OCI-M1 (cell line): Measurements from ENCODE around the gene EHD1.

Source experiments
- DNase-seq: peaks from one replicate; lab custom pipeline; 2025; lab: John Stamatoyannopoulos, UW

Gene EHD1

DNA sequence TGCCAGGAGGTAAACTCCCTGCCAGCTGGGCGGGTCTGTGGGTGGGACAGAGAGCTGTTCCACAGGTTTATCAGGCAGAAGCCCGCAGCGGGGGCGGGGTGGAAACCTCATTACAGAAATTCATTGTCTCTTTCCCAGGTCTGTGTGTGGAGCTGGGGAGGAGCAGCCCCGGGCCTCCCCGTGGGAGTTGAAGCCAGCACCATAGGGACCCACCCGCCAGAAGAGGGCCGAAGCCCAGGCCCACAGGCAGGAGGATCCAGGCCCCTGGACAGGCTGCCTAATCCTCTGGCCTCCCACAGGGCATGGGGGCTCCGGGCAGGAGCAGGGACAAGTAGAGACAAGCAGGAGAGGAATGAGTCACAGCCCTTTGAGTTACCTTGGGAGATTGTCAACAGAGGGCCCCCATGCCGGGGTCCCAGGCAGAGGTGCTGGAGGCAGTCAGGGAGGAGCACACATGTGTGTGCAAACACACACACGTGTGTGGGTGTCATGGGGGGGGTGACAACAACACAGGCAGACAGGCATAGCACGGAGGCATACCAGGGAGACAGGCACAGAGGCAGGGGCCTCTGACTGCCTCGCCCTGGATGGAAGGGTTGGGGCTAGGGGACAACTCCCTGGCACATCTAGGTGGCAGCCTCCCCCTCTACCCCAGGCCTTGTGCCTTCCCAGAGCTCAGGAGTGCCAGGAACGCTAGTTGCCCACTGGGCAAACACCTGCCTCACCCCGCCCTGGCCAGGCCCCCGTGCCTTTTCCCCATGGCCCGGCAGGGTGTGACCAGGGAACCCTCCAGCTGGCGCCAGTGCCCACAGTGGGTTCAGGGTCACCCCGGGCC is 35.4 kb downstream of the EHD1 start:
- no peak for DNase-seq

DNA sequence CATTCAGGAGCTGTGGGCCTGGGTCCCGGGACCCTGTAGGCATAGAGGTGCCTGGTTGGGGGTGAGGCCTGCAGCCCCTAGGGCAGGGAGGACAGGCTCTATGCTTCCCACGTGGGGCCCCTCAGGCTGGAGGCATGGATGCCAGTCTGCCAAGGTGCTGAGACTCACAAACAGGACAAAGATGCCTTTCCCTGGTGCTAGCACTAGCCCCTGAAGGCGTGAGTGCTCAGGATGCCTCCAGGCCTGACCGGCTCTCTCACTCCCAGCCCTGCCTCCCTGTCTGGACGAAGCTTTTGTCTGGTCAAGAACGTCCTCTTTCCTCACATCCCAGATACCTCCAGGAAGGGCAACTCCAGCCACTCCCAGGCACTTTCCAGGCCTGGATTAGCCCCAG is 36.1 kb downstream of the EHD1 start:
- DNase-seq: no peak

DNA sequence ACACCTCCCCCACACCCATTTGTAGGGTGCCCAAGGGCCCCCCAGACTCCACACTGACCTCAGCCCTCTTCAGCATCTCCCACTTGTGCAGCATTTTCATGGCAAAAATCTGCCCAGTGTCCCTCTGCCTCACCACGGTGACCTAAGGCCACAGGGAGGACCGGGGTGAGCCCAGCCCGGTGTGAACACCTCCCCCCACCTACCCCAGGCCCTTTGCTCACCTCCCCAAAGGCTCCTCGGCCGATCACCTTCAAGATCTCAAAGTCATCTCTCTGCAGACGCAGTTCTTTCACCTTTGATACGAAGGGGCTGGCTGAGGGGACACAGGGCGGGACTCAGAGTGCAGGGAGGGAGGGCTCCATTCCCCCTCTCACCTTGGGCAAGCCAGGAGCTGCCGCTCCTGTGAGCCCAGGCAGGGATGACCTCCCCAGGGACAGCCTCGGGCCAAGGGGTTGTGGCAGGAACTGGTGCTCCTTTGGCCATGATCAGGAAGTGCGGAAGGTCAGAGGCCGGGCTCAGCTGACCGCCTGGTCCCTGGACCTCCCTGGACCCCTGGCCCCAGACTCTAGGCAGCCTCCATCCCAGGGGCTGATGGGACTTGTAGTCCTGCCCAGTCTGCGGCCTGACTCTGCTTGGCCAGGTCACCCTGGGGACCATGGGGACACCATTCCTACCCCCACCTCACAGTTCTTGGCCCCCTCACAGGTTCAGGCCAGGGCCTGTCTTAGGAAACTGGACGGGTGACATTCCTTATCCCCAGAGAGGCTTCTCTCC is 36.6 kb downstream of the EHD1 start:
- no peak for DNase-seq

DNA sequence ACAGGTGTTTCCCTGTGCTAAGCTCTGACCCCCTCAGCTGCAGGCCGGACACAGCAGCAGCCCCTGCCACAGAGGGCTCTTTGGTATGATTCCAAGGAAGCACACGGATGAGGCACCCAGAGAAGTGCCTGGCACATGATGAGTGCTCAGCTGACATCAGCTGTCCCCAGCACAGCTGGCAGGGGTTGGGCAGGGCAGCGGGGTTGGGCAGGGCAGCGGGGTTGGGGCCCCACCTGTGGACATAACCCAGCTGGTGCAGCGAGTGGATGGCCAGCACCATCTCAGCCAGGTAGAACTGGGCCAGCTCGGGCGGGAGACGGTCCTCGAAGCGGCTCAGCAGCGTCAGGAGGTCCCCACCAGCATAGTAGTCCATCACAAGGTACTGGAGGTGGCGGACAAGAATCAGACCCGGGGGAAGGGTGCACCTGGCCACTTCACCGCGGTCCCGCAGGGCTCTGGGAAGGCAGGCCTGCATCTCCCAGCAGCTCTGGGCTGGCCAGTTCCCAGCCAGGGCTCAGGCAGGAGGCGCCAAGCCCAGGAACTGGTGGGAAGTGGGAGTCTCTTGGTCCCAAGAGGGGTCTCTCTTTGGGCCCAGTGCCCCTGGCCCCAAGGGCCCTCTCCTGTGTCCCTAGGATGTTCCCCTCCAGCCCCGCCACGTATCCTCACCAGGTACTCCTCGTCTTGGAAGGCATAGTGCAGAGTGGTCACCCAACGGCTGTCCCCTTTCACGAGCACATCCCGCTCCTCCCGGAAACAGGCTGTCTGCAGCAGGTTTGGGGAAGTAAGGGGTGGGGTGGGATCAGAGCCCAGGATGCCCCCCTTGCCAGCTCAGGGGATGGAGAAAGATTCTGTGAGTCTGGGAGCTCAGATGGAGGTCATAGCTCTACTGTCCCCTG is 38.3 kb downstream of the EHD1 start:
- DNase-seq: no peak

DNA sequence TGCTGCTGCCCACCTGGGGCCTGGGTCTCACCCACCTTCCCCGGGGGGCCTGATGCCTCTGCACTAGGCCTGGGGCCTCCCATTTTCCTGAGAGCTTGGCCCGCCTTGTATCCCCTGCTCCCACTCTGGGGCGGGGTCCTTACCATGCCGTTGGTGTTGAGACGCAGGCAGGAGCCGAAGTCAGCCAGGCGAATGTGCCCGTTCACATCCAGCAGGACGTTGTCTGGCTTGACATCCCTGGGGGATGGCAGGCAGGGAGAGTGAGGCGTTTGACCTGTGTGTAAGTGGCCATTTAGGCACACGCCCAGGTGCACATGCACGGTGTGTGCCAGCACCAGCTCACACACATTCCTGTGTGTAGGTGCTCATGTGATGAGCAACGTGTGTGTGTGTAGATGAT is 39.1 kb downstream of the EHD1 start:
- DNase-seq: no peak

DNA sequence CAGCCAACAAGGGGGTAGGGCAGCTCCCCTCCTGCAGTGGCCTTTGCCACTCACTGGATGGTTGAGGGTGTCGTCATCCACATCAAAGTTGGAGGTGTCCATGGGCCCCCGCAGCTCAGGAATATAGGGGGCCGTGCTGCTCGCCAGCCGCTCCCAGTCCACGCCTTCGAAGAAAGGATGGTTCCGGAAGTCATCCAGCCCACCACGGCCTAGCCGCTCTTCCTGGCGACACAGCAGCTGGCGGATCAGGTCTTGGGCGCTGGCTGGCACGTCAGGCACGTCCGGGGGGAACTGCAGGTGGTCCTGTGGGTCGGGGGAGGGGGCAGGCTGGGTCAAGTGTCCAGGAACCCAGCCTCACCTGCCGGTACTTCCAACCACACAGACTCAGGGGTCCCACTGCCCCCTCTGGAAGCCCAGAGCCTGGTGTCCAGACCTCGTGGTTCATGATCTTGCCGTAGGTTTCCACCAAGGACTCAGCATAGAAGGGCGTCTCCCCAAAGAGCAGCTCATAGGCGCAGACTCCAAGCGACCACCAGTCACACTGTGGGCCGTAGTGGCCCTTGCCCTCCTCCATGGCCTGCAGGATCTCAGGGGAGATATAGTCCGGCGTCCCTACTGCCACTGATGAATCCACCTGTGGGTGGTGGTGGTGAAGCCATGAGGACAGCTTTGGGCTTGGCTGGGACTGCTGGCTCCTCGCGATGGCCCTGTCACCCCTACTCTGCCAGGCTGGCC is 39.7 kb downstream of the EHD1 start:
- DNase-seq: no peak

DNA sequence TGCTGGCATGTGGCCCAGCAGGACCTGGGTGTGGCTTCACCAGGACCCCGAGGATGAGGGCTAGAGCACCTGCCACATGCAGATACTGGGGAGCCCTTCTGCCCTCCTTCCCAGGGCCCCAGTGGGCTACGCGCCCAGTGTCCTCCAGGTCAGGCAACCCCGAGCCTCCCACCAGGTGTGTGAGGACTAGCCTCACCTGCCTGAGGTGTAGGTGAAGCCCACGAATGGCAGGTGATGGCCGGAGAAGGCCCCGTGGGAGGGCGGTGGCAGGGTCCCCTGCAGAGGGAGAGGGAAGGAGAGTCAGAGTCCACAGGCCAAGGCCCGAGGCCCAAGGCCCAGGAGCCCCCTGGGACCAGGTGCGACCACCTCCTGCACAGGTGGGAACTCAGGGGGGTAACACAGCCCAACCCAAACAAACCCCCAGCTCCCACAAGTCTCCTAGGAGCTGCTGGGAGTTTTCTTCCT is 40.5 kb downstream of the EHD1 start:
- DNase-seq: no peak

DNA sequence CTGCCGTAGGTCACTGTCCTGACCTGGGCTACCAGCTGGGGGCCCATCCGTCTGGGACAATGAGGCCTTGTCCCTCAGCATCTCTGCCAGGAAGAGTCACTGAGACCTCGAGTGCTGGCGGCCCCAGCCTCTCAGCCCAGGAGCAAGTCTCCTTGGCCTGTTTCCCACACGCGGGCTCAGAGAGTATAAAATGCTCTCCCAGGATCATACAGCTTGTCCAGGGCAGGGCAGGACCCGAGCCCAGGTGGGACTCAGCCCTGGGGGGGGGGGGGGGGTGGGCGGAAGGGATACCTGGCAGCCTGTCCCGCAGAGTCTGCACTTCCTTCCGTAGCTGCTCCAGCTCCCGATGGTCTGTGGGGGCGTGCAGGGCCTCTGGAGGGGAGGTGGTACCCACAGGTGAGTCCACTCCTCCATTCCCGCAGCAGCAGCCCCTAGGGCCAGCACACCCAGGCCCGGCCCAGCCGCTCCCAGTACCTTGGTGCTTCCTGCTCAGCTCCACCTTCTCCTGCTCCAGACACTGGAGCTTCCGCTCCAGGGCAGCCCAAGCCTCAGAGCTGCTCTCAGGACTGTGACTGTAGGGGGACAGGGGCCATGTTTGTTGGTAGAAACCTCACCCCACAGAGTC is 41.9 kb downstream of the EHD1 start:
- no peak for DNase-seq

DNA sequence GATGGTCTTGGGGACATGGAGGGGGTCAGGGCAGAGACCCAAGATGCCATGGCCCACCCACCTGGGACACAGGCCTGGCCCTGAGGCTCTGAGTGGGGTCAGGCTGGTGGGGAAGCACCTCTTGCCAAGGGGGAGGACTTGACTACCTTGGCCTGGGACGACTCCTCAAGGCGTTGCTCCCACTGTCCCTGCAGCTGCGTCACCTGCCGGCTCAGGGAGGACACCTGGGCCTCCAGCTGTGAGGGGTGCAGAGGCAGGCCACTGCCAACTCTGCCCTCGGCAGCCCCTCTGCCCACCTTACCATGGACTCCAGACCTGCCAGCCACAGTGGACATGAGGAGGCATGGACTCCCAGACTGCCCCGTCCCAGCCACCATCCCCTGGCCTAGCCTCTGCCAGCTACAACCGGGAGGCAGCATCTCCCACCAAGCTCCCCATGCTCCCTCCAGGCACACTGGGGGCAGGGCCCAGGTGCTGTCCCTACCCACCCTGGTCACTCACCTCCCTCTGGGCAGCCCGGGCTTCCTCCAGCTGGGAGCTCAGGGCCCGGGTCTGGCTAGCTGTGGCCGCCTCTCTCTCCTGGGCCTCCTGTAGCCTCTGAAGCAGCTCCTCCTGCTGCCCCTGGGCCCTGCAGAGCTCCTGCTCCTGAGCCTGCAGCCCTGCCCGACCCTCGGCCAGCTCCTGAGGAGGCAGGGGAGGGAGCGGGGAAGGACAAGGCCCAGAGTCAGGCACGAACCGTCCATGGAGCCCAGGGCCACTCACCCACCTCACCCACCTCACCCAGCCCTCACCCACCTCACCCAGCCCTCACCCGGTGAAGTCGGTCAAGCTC is 42.6 kb downstream of the EHD1 start:
- DNase-seq: no peak

DNA sequence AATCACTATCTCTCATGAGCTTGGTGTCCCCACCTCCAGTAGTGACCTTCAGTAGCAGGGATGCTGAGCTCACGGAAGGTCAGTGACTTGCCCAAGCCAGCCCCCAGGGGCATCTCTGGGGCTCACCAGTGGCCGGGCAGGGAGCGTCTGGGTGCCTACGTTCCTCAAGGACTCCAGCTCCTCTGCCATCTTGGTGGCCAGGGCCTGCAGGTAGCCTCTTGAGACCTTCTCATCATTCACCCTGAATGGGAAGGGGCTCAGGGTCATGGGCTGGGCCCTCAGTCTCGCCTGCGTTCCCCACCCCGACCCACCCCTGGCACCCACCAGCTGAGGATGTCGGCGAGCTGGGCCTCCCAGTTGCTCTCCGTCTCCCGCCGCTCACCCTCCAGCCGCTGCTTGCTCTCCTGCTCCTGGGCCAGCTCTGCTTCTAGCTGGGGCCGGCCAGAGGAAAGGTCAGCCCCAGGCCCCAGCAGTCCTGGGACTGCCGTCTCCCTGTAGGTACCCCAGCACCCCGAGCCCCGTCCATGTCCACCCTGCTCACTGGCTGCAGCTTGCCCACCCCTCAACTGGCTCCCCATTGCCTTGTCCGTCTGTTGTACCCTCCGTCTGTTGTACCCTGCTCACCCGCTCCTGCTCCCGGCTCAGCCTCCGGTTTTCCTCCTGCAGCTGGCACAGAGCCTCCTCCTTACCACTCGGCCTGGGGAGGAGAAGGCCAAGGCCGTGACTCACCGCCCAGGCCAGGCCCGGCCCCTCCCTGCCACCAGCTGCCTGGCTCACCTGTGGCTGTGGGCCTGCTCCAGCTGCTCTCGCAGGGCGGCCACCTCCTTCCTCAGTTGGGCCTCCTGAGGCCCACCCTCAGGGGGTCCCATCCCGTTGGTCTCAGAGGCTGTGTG is 43.5 kb downstream of the EHD1 start:
- DNase-seq: no peak

DNA sequence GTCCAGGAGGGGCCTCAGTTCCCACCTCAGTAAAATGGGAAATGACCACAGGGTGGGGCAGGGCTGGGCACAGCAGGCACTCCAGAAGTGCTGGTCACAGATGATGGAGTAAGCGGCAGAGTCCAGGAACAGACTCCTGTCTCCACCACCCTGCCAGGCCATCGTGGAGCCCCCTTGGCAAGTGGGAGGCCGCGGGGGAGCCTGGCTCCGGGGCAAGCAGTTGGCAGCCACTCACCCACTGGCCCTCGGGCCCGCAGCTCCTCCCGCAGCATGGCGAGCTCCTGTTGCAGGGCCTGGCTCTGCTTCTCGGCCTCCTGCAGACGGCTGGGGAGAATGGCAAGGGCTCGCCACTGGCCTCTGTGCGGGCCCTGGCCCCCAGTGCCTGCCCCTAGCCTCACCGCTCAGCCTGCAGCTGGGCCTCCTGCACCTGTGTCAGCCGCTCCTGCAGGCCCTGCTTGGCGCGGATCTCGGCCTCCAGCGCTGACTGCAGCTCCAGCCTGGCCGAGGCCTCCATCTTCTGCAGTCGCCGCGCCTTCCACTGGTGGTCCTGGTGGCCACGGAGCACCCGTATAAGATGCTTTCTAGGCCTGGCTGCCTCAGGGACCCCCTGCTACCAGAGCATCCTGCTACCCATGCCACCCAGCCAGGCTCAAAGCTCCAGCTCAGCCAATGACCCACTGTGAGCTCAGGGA is 44.2 kb downstream of the EHD1 start:
- DNase-seq: no peak

DNA sequence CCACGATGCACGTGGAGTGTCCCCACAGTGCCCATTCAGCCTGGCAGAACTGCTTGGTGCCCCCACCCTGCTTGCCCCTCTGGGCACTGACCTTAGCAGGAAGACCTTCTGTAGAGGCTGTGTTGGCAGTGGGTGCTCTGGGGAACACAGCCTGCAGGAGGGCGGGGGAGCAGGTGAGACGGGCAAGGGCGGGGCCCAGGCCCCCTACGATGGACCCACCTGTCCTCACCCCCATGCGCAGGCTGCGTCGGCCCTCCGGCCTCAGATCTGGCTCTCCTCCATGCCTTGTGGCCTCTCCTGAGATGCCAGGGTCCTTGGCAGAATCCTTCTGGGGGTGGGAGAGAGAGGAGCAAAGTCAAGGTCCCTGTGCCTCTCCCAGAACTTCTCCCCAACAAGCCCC is 44.9 kb downstream of the EHD1 start:
- DNase-seq: no peak

DNA sequence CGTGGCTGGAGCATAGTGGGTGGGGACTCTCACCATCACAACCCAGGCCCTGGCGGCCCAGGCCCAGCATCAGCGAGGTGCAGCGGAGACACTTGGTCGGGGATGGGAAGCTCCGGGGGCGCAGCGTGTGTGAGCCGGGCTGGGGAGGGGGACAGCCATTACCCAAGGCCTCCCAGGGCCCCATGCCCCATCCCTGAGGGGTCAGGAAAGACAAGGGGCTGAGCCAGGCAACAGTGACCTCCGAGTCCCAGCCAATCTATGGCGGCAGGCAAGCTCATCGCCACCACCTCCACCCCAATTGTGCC is 45.3 kb downstream of the EHD1 start:
- no peak for DNase-seq

DNA sequence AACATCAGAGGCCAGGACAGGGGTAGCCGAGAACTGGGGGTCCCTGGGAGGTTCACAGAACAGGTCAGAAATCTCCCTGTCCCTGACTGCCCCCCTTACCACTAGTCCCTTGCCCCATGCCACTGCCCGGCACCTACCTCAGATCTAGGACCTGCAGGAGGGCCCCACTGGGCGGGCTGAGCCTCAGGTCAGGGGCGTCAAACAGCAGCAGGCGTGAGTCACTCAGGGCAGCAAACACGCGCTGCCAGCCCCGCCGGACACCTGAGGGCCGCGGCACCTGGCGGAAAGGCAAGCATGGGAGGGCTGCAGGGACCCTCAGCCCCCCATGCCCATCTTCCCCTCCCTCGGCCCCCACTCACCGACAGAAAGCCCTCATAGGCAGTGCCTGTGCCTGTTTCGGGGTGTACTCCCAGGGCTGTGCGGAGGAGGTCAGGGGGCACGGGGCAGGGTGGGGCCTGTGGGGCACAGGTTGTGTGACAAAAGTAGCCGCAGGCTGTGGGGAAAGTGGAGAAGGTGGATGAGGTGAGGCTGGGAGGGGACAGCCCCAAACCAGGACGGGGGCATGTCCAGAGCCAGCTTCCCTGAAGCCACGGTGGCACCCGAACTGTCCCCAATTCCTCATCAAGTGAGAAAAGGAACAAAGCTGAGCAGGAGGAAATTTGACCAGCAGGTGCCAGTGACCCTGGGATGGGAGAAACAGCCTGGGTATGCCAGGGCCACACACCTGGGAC is 45.8 kb downstream of the EHD1 start:
- DNase-seq: no peak

DNA sequence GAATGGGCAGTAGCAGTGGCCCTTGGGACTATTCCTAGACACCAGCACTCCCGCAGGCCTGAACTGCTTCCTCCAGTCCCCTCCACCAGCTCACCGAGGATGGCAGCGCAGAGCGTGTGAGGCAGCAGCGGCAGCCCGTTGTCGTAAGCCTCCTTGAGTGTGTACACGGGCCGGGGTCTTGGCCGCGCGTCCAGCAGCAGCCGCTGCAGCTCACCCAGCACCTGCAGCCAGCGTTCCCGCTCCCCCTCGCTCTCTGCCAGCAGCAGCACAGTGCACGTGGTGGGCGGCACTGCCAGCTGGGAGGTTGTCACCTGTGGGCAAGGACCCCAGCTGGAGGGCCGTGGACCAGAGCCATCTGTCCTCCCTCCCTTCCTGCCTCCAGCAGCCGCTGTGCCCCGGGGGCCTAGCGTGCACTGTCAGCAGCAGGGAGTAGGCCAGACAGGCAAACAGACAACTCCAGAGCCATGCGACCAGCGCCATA is 47.0 kb downstream of the EHD1 start:
- DNase-seq: no peak

DNA sequence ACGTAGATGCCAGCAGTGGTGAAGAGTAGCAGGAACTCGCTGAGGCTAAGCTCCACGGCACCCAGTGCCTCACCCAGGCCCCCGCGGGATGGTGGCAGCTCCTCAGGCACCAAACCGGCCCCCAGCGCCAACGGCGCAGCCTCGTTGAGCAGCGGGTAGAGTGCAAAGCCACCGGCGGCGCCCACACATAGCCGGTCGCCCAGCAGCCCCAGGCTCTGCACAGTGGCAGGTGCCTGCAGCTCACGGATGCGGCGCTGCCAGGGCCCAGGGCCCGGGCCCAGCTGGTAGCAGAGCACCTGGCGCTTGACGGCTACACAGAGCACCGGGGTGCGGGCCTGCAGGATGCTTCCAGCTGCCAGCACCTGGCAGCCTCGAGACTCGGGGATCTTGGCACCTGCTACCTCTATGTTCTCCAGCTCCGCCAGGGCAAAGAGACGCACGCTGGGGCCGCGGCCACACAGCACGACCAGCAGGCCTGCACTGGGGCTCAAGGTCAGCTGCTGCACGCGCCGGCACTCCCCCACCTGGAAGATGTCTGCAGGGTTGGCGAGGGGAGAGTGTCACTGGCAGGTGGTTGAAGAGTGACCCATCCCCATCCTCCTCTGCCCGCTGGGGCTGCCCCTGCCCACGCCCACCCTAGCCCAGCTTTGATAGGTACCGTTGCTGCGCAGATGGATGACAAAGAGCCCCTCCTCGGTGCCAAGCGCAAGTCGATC is 48.7 kb downstream of the EHD1 start:
- no peak for DNase-seq

DNA sequence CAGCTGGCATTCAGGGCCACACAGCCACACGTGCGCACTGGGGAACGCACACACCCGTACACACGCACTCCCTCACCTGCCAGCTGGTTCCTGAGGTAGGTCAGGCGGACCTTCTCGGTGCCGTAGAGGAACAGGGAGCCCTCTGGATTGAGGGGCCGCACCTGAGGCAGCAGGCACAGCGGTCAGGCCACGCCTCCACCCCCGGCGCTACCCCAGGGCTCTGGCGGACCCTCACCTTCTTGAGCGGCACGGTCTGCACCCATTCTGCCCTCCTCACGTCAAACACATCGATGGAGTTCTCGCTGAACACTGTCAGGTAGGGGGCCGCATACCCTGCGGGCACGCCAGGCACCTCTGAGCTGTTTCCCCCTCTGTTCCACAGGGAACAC is 51.0 kb downstream of the EHD1 start:
- DNase-seq: no peak
